H1 (cell line): ENCODE results near the gene ACVR1. TPM values are rescaled to one million over a fixed set of nuclear protein-coding genes. Genes with fewer than 3 reads are reported as not detected.

Source experiments
- CTCF ChIA-PET: fragments of 300-600 bp; sonication (Branson Sonifier 250); formaldehyde crosslinking; loops from one replicate; lab custom pipeline; 2021; ENCODE audit not compliant: partially characterized antibody; lab: Charles Lee
- POLR2A ChIA-PET: fragments of 300-600 bp; sonication (Branson Sonifier 250); formaldehyde crosslinking; loops from one replicate; lab custom pipeline; 2021; ENCODE audit warnings: inconsistent platforms; ENCODE audit not compliant: partially characterized antibody; lab: Charles Lee
- DNase-seq, 2 experiments: peaks; one replicate each; pipeline versions ENCODE4 v3.0.0 to v3.0.0-alpha.2; 2010 to 2022; ENCODE audit warnings: low spot score in 2 of 2, low read depth in 1 of 2, mixed read lengths in 1 of 2
- FAIRE-seq: peaks from 2 replicates; lab custom pipeline; 2011; peaks lifted over from hg19 to GRCh38; lab: Jason Lieb, UNC
- H2AFZ ChIP-seq: 2 replicates; pipeline ENCODE4 v1.8.1; 2012; ENCODE audit warnings: low read length, inconsistent platforms
- H2AK5ac ChIP-seq: 2 replicates; pipeline ENCODE4 v1.6.1; 2013; ENCODE audit warnings: low read depth, low read length
- H2BK120ac ChIP-seq: replicated peaks from 2 replicates; pipeline ENCODE3; 2013; ENCODE audit warnings: low read depth, low read length, inconsistent platforms
- H2BK12ac ChIP-seq: 2 replicates; pipeline ENCODE4 v1.6.1; 2013; ENCODE audit warnings: low read depth, low read length
- H2BK15ac ChIP-seq: 2 replicates; pipeline ENCODE4 v1.6.1; 2013; ENCODE audit warnings: low read length
- H2BK20ac ChIP-seq: 2 replicates; pipeline ENCODE4 v1.6.1; 2013; ENCODE audit warnings: low read length
- H2BK5ac ChIP-seq: 2 replicates; pipeline ENCODE4 v1.6.1; 2013; ENCODE audit warnings: low read depth, low read length
- H3K14ac ChIP-seq: 2 replicates; pipeline ENCODE4 v1.6.1; 2013; ENCODE audit warnings: inconsistent platforms; ENCODE audit not compliant: insufficient read length
- H3K18ac ChIP-seq: 2 replicates; pipeline ENCODE4 v1.6.1; 2013; ENCODE audit warnings: low read length; ENCODE audit errors: extremely low read depth
- H3K23ac ChIP-seq: 2 replicates; pipeline ENCODE4 v1.6.1; 2013; ENCODE audit warnings: inconsistent platforms; ENCODE audit not compliant: insufficient read length
- H3K23me2 ChIP-seq: 2 replicates; pipeline ENCODE4 v1.6.1; 2013; ENCODE audit warnings: low read depth, low read length
- H3K27ac ChIP-seq: 2 replicates; pipeline ENCODE4 v1.6.1; 2011; ENCODE audit warnings: low read depth, low read length, inconsistent platforms
- H3K27me3 ChIP-seq, 4 experiments: replicated peaks in 1 of 4; 1 replicate in 1 of 4; 2 replicates in 3 of 4; pipeline versions ENCODE4 v1.6.1 to v1.8.1; 2011 to 2013; ENCODE audit warnings: low read length in 3 of 4, mild to moderate bottlenecking in 3 of 4, inconsistent platforms in 2 of 4, mixed read lengths in 2 of 4, moderate library complexity in 1 of 4; ENCODE audit not compliant: control insufficient read depth in 3 of 4, insufficient read depth in 3 of 4; ENCODE audit errors: extremely low read depth in 1 of 4
- H3K36me3 ChIP-seq, 4 experiments: 2 replicates each; pipeline versions ENCODE4 v1.6.1 to v1.8.1; 2011 to 2013; ENCODE audit warnings: mild to moderate bottlenecking in 4 of 4, low read length in 3 of 4, moderate library complexity in 2 of 4, control low read depth in 1 of 4, inconsistent platforms in 1 of 4; ENCODE audit not compliant: insufficient read depth in 4 of 4, control insufficient read depth in 2 of 4
- H3K4ac ChIP-seq: replicated peaks from 2 replicates; pipeline ENCODE3; 2013; ENCODE audit warnings: low read length, low read depth, mixed read lengths, inconsistent platforms; ENCODE audit not compliant: insufficient read length
- H3K4me1 ChIP-seq, 4 experiments: replicated peaks in 1 of 4; 1 replicate in 1 of 4; 2 replicates in 3 of 4; pipeline versions ENCODE4 v1.6.1 to v1.8.1; 2011 to 2013; ENCODE audit warnings: low read length in 3 of 4, inconsistent platforms in 2 of 4, mixed read lengths in 1 of 4; ENCODE audit not compliant: insufficient read depth in 4 of 4, control insufficient read depth in 3 of 4
- H3K4me2 ChIP-seq, 2 experiments: 2 replicates each; pipeline versions ENCODE4 v1.6.1 to v1.8.1; 2011 to 2013; ENCODE audit warnings: low read depth in 2 of 2, low read length in 2 of 2, control low read depth in 1 of 2, inconsistent platforms in 1 of 2, mild to moderate bottlenecking in 1 of 2; ENCODE audit not compliant: insufficient read depth in 1 of 2
- H3K4me3 ChIP-seq, 4 experiments: fragments of 200-600, 300-600 bp in 1 of 4; sonication (generic), shearing (Covaris generic), sonication (Bioruptor Twin) in 1 of 4; 2 replicates each; pipeline versions ENCODE4 v1.5.1 to v1.8.1; 2011 to 2016; ENCODE audit warnings: low read length in 4 of 4, low read depth in 3 of 4, control low read depth in 2 of 4, inconsistent platforms in 2 of 4, mild to moderate bottlenecking in 2 of 4, mixed read lengths in 1 of 4, moderate library complexity in 1 of 4; ENCODE audit not compliant: insufficient read depth in 2 of 4; ENCODE audit errors: extremely low read depth in 1 of 4
- H3K56ac ChIP-seq: replicated peaks from 2 replicates; pipeline ENCODE3; 2013; ENCODE audit warnings: low read depth, mild to moderate bottlenecking, mixed read lengths, low read length, inconsistent platforms; ENCODE audit not compliant: insufficient read length
- H3K79me1 ChIP-seq: 2 replicates; pipeline ENCODE4 v1.6.1; 2013; ENCODE audit warnings: low read depth, low read length, control low read depth
- H3K79me2 ChIP-seq, 2 experiments: 2 replicates each; pipeline versions ENCODE4 v1.6.1 to v1.8.1; 2012 to 2013; ENCODE audit warnings: low read length in 2 of 2, mild to moderate bottlenecking in 2 of 2, inconsistent platforms in 1 of 2; ENCODE audit not compliant: insufficient read depth in 2 of 2, control insufficient read depth in 1 of 2
- H3K9ac ChIP-seq, 4 experiments: replicated peaks in 1 of 4; 1 replicate in 1 of 4; 2 replicates in 3 of 4; pipeline versions ENCODE4 v1.6.1 to v1.8.1; 2011 to 2013; ENCODE audit warnings: low read depth in 3 of 4, low read length in 3 of 4, control low read depth in 2 of 4, mild to moderate bottlenecking in 2 of 4, moderate library complexity in 2 of 4, inconsistent platforms in 1 of 4; ENCODE audit errors: extremely low read depth in 1 of 4
- H3K9me3 ChIP-seq, 2 experiments: 2 replicates each; pipeline versions ENCODE4 v1.6.1 to v1.8.1; 2012 to 2013; ENCODE audit warnings: mild to moderate bottlenecking in 2 of 2, moderate library complexity in 2 of 2, control low read depth in 1 of 2, inconsistent platforms in 1 of 2, low read depth in 1 of 2, low read length in 1 of 2, mixed read lengths in 1 of 2; ENCODE audit not compliant: insufficient read depth in 2 of 2
- H4K20me1 ChIP-seq, 2 experiments: replicated peaks in 1 of 2; 2 replicates each; pipeline versions ENCODE3 to v1.8.1; 2011 to 2013; ENCODE audit warnings: inconsistent platforms in 2 of 2, low read length in 2 of 2, mild to moderate bottlenecking in 1 of 2; ENCODE audit not compliant: insufficient read depth in 2 of 2, control insufficient read depth in 1 of 2
- H4K5ac ChIP-seq: 2 replicates; pipeline ENCODE4 v1.6.1; 2013; ENCODE audit warnings: low read length, low read depth, mixed read lengths, inconsistent platforms; ENCODE audit not compliant: insufficient read length
- H4K8ac ChIP-seq: 2 replicates; pipeline ENCODE4 v1.8.0; 2013; ENCODE audit warnings: mild to moderate bottlenecking, moderate library complexity, low read length, inconsistent platforms; ENCODE audit not compliant: insufficient read depth; ENCODE audit errors: extremely low read depth
- H4K91ac ChIP-seq: replicated peaks from 2 replicates; pipeline ENCODE3; 2013; ENCODE audit warnings: low read length, mixed read lengths, inconsistent platforms; ENCODE audit not compliant: insufficient read length
- BACH1 ChIP-seq: IDR thresholded peaks from 2 replicates; pipeline ENCODE4 v1.6.1; 2012; ENCODE audit warnings: low read length, improper control_type of control experiment
- WGBS, 2 experiments: shearing (Covaris generic) in 1 of 2; methylation state at CpG; one replicate each; pipeline versions ENCODE4 v1.1.6 to v1.1.7; 2013 to 2015; ENCODE audit warnings: low lambda C conversion rate in 2 of 2, mixed read lengths in 2 of 2, inconsistent platforms in 1 of 2, low coverage in 1 of 2, missing lambda C conversion rate in 1 of 2; ENCODE audit not compliant: insufficient replicate concordance in 2 of 2, insufficient coverage in 1 of 2, insufficient read length in 1 of 2; ENCODE audit errors: extremely low coverage in 1 of 2, missing lambda C conversion rate in 1 of 2; 5-methylcytosine and 5-hydroxymethylcytosine counted together
- polyA plus RNA-seq, 7 experiments: library from polyadenylated mRNA; depleted of rRNA in 3 of 7; stranded (reverse) in 5 of 7; unstranded in 2 of 7; fragments of >200 nt in 5 of 7; fragments of 200-250 nt in 2 of 7; gene quantifications; 1 replicate in 5 of 7; 2 replicates in 1 of 7; 4 replicates in 1 of 7; pipeline versions ENCODE4 v1.2.1 to v1.2.3, GENCODE V29; 2011 to 2013; ENCODE audit warnings: missing spikeins in 2 of 7, mixed read lengths in 2 of 7
- total RNA-seq: library from RNA; stranded (reverse); fragmentation: NEBNext Ultra II Directional; extraction: Animal tissue kit (Norgen Biotek cat#: 25700); gene quantifications from 2 replicates; pipeline ENCODE4 v1.2.1, GENCODE V29; 2021

ACVR1 gene
- total and polyA plus RNA-seq, 2 of the 8 experiments (the other 6 are each of a cell fraction or from before 2014, with no cell fraction given) = 8.5 to 17.7 TPM

DNA sequence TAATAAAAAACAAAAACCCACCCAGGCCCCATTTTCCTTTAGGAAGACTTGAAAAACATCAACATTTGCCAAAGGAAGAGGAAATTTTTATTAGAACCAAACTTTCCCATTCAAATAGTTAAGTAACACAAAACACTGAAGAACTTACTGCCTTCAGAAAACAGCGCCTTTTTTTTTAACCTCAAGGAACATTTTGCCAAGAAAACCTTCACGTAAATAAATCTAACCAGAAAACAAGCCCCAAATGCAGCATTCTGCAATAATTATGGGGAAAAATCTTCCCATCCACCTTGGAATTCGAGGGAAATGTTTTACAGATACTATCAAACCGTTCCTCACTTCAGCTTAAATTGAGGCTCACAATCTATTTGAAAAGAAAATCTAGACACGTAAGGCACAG lies 56.4 kb downstream of the ACVR1 start:
- Histone ChIP-seq H3K14ac (no peak overlapping the region), H3K79me2 (no peaks in the 10 kb centered on the region), H3K4ac (no peak overlapping the region), H3K79me1 (no peaks in the 10 kb centered on the region; the same call in 1 of the 2 replicates), H3K56ac (no peak overlapping the region), H3K4me1 (no peaks in the 10 kb centered on the region), H4K91ac (no peak overlapping the region), H3K36me3 (no peaks in the 10 kb centered on the region), H3K9me3 (no peaks in the 10 kb centered on the region), H3K23me2 (no peaks in the 10 kb centered on the region), H3K18ac (no peak overlapping the region), H3K9ac (no peak overlapping the region), H4K20me1 (no peaks in the 10 kb centered on the region), H2BK120ac (no peak overlapping the region), H3K4me2 (no peak overlapping the region), H2BK5ac (no peak overlapping the region), H3K4me3 (no peak overlapping the region), H2BK20ac (no peak overlapping the region), H2BK15ac (no peak overlapping the region), H4K5ac (no peak overlapping the region), H2AK5ac (no peak overlapping the region), H2AFZ (no peak overlapping the region), H3K27ac (no peak overlapping the region), H3K27me3 (no peaks in the 10 kb centered on the region), H3K23ac (no peak overlapping the region), H4K8ac (no peak overlapping the region), H2BK12ac (no peak overlapping the region)
- no peak for DNase-seq
- CTCF ChIA-PET = no interaction called here
- POLR2A ChIA-PET = no interaction called here
- no peak for FAIRE-seq
- WGBS, 2 experiments = 91% methylated on average over 5 of the region's 5 CpGs; no CpG with 5 or more reads in 1 of the 2 experiments
- no peak for TF ChIP-seq BACH1
